AG09319 (cell line): ENCODE data around the gene DTWD2.
"Not testable (repeated sequence)": the region's sequence is repeated elsewhere in the genome, so short reads cannot be mapped to it uniquely, and the experiment has no call there.

Experiments used
- DNase-seq: peaks from one replicate; pipeline ENCODE4 v3.0.0-alpha.2; 2010; ENCODE audit warnings: low read depth; ENCODE audit errors: extremely low read depth
- CTCF ChIP-seq: IDR thresholded peaks from 2 replicates; pipeline ENCODE4 v1.5.1; 2011; ENCODE audit warnings: low read depth, mild to moderate bottlenecking, inconsistent platforms, low read length, moderate library complexity

Gene DTWD2

DNA sequence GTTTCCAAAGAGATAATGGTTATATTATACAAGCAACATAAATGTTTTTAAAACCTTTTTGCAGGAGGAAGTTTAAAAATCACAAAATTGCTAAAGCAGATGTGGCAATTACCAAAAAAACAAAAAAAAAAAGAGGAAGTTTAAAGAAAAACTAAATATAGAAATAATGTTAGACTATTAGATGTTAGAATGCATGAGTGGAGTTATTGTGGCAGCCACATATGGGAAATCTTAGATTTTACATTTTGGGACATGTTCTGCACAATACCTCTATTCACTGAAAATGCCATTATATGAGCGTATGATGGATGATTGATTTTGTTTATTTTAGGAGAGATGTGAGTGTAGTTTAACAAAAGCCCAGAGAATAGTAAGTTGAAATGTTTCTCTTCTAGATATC, 31.2 kb upstream of the DTWD2 start:
- TF ChIP-seq CTCF: no peak
- no peak for DNase-seq

- no peak for DNase-seq
- no peak for TF ChIP-seq CTCF
These were observed 29.6 kb upstream of the DTWD2 start for GRCh38 chr5:119017994-119018393.

DNA sequence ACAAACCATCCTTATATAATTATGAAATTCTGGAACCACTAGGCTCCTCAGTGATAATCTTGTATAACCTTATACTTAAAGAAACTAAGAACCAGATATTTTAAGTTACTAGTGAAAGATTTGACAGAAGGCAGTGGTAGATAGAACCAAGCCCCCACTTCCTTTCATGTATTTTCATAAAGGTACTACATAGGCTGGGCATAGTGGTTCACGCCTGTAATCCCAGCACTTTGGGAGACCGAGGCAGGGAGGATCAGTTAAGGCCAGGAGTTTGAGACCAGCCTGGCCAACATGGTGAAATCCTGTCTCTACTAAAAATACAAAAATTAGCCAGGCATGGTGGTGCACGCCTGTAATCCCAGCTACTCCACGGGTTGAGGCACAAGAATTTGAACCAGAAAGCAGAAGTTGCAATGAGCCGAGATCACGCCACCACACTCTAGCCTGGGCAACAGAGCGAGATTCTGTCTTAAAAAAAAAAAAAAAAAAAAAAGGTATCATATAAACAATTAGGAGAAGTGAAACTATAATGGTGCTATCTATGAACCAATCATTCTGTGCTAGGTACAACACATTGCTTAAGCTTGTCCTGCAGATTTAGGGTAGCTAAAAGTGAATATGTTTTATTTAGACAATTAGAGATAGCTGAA, 27.9 kb upstream of the DTWD2 start:
- no peak for TF ChIP-seq CTCF
- DNase-seq: no peak

DNA sequence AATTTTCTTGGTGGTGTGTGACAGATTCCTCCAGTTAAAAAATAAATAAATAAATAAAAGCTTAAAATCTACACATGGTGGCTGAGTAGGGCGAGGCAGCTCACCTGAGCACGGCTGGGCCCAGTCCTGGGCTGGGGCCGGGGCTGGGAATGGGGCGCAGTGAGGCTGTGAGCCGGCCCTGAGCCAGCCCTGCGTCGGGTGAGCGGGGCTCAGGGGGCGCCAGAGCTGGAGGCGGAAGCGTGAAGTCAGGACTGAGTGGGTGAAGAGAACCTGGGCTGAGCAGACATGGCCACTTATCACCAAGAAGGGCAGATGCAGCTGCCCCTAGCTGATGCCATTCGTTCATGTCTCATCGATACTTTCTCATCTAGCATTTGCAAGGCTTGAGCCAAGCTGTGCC, 22.8 kb upstream of the DTWD2 start:
- no peak for TF ChIP-seq CTCF
- DNase-seq: no peak

DNA sequence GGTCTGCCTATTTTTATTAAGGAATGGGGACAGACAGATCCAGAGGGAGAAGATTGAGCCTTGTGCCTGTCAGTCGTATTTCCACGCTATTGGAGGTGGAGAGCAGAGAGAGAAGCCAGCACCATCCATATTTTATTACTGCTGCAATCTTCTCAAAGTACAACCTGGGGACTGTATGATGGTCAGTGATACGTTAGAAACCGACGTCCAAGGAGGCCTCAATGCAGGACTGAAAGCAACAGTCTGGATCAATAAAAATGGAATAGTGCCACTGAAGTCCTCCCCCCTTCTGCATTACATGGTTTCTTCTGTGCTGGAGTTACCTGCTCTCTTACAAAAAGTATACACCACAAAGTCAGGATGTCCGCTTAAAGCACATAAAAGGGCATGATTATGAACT, 21.9 kb upstream of the DTWD2 start:
- DNase-seq: no peak
- TF ChIP-seq CTCF: no peak

- TF ChIP-seq CTCF: no peak
- DNase-seq: no peak
These were observed 20.8 kb upstream of the DTWD2 start for GRCh38 chr5:119009131-119009530.

GRCh38 chr5:118999696-119000095, 11.3 kb upstream of the DTWD2 start:
- no peak for TF ChIP-seq CTCF
- DNase-seq: no peak

GRCh38 chr5:118998861-118999260, 10.5 kb upstream of the DTWD2 start:
- not testable (repeated sequence) for DNase-seq
